Omental fat pad (tissue), 4 donors: Measurements from ENCODE around the gene SIPA1L3. TPM values are rescaled to one million over a fixed set of nuclear protein-coding genes. Genes with fewer than 3 reads are reported as not detected.

ENCODE experiments used
- ATAC-seq: fragments of 150-250 bp; one replicate; pipeline ENCODE4 v1.9.1; 2016; ENCODE audit warnings: mild to moderate bottlenecking, moderate library complexity; ENCODE audit not compliant: low FRiP score
- DNase-seq: peaks from one replicate; pipeline ENCODE4 v3.0.0-alpha.2; 2019; ENCODE audit warnings: low spot score
- total RNA-seq, 4 donors: library from RNA; depleted of rRNA; stranded (reverse); fragments of >200 nt; gene quantifications; one replicate each; pipeline ENCODE4 v1.1.0, GENCODE V29; 2016
- TF ChIP-seq, protein P1 (sequence below), 3 donors: fragments of 450-650 bp; IDR thresholded peaks; one replicate each; pipeline ENCODE4 v1.5.1; 2016 to 2017; ENCODE audit warnings: antibody characterized with exemption in 3 of 3, mild to moderate bottlenecking in 3 of 3, moderate library complexity in 2 of 3

SIPA1L3 gene
- total RNA-seq, 4 donors from 2014 or later: 8.9 to 14.7 (median 12.0) TPM

DNA sequence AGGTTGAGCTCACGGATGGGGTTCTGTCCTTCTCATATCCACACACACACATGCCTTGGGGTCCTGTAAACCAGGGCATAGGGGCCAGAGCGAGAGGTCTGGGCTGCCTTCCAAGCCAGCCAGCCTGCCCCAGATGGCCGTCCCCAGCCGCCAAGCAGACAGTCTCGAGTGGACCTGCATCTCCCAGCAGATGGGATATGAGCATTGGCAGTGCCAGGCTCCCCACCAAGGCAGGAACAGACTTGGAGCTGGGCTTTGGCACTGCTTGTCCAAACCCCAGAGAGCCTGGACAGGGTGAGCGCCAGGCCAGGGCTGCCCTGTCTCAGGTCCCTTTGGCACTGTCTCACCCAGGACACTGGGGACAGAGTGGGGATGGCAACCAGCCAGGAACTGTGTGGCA lies 186.6 kb downstream of the SIPA1L3 start:
- no peak for ATAC-seq
- TF ChIP-seq, protein P1, sequence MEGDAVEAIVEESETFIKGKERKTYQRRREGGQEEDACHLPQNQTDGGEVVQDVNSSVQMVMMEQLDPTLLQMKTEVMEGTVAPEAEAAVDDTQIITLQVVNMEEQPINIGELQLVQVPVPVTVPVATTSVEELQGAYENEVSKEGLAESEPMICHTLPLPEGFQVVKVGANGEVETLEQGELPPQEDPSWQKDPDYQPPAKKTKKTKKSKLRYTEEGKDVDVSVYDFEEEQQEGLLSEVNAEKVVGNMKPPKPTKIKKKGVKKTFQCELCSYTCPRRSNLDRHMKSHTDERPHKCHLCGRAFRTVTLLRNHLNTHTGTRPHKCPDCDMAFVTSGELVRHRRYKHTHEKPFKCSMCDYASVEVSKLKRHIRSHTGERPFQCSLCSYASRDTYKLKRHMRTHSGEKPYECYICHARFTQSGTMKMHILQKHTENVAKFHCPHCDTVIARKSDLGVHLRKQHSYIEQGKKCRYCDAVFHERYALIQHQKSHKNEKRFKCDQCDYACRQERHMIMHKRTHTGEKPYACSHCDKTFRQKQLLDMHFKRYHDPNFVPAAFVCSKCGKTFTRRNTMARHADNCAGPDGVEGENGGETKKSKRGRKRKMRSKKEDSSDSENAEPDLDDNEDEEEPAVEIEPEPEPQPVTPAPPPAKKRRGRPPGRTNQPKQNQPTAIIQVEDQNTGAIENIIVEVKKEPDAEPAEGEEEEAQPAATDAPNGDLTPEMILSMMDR (IDR thresholded peaks at IDR 0.05): no peak
- DNase-seq: no peak

DNA sequence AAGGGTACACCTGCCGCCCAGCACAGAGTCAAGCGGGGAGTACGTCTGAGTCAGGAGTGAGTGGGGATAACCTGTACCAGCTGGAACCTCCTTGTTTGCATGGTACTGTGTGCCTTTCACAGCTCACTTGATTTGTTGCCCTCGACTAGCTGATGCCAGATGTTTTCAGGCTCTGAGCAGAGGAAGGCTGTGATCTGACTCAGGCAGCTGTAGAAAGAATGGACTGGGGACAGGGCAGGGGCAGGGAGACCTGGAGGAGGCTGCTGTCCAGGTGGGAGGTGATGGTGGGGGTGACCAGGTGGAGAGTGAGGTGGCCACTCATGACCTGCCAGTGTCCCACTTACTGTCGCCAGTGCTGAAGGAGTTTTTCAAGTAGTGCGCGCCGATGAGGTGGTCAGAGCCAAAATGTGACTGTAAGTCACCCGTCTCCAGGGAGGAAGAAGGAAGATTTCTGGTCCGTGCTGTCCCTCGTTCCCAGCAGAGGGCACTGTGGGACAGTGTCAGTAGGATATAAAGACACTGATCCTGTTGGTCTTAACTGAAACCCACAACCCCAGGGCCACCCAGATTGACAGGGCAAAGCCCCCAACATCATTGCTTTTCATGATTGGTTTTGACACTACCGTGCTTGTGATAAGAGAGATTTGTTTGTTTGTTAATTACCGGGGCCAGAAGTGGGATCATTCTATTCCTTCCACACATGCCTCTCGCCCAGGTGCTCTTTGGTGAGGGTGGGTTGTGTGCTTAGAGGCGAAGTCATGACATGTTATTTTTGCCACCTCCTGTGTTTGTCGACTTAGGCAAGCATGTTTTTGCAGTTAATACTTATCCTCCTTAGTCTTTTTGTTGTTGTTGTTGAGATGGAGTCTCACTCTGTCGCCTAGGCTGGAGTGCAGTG lies 188.7 kb downstream of the SIPA1L3 start:
- TF ChIP-seq, protein P1 (IDR thresholded peaks at IDR 0.05): no peak
- ATAC-seq (no peak), DNase-seq (no peak)

DNA sequence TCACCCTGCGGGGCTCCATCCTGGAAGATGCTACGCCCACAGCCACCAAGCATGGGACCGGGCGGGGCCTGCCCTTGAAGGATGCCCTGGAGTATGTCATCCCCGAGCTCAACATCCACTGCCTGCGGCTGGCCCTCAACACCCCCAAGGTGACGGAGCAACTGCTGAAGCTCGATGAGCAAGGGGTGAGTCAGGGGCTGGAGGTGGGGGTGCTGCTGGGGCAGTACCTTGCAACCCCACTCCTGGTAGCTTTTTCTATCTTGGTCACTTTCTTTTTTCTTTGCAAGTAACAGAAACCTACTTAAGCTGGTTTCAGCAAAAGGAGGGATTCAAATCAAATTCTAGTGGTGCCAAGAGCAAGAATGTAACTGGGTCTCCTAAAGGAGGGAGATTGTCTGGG lies 193.0 kb downstream of the SIPA1L3 start:
- ATAC-seq (no peak), DNase-seq (no peak)
- TF ChIP-seq, protein P1 (IDR thresholded peaks at IDR 0.05): no peak

DNA sequence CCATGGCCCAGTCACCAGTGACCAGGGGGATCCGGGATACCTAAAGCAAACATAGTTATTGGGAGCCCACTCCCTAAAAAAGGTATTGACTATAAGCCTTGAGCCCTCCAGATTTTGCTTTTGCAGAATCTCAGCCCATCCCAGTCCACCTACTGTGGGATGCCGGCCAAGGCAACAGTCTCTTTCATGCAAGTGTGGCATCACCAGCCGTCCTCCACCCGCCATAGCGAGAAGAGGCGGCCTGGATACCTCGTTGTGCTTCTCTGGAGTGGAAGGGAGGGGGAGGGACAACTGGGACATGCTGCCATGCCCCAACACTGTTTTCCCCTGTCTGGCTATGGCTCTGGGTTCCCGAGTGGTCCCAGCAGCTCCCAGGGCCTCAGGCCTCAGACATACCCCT lies 193.6 kb downstream of the SIPA1L3 start:
- TF ChIP-seq, protein P1 (IDR thresholded peaks at IDR 0.05): no peak
- ATAC-seq (no peak), DNase-seq (no peak)

DNA sequence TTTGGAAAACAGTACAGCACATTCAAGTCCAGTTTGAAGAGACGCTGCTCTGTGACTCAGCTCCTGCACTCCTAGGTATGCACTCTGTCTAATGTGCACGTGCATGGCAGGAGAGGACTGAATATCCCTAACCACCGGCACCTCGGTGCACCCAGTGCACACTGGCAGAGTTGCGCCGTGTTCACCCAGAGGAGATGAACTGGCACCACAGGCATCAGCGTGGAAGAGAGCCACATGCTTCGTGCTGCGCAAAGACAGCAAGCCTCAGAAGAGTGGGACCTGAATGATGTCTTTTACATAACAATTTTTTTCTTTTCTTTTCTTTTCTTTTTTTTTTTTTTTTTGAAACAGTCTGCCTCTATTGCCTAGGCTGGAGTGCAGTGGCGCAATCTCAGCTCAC lies 194.7 kb downstream of the SIPA1L3 start:
- TF ChIP-seq, protein P1 (IDR thresholded peaks at IDR 0.05): no peak
- ATAC-seq (no peak), DNase-seq (no peak)

DNA sequence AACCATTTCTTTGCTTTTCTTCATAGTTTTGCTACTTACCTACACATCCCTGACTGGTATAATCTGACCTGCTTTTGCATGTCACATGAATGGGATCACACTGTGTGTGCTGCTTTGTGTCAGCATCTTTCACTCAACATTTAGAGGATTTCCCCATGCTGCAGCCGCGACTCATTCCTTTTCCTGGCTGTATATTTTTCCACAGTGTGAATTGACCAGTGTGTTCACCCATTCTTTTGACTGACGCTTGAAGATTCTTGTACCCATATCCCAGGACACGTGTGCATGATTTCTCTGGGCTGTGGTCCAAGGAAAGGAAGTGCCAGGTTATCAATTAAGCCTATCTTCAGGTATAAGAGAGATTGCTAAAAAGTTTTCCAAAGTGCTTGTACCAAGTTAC lies 198.6 kb downstream of the SIPA1L3 start:
- ATAC-seq (no peak), DNase-seq (no peak)
- TF ChIP-seq, protein P1 (IDR thresholded peaks at IDR 0.05): no peak

DNA sequence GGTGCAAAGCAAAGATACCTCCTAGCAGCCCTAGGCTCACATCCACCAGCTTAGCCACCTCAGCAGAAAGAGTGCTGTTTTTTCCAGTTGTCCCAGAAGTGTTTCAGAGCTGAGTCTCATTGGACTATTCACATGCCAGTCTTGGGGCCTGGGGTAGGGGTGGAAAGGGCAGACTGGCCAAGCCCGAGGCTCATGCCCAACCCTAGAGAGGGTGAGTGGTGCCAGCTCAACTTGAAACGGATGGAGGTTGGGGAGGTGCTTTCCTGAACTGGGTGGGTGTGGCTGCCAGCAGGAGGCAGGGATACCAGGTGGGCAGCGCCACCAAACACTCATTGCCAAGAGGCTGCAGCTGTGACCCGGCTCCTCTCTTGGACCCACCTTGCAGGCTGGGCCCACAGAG lies 200.1 kb downstream of the SIPA1L3 start:
- ATAC-seq (no peak), DNase-seq (no peak)
- TF ChIP-seq, protein P1 (IDR thresholded peaks at IDR 0.05): no peak
